ENCODE results near the gene HSPG2. TPM values are rescaled to one million over a fixed set of nuclear protein-coding genes. Genes with fewer than 3 reads are reported as not detected.

The HSPG2 gene
- total and polyA plus RNA-seq, 2 of the 8 experiments (the other 6 are each of a cell fraction or from before 2014, with no cell fraction given), result 17.8 to 111 TPM

GRCh38 chr1:21811875-21812305 lies 125.2 kb downstream of the HSPG2 start, which contains the start of gene LDLRAD2:
TSS of gene LDLRAD2 (plus strand) at chr1:21812265. CDS start at chr1:21812452, 187 bp downstream.
- ChIA-PET POLR2A (ENCODE audit: partially characterized antibody) (interaction anchor here (0.9 kb wide), 1 partner anchor 69 kb away, joined by 3 read pairs; no protein-coding TSS in a partner anchor), CTCF (ENCODE audit: partially characterized antibody) (no interaction called here)
- Histone ChIP-seq H3K27ac (ENCODE audit: low read depth, low read length) (no peak within 1 kb of the TSS), H2BK120ac (replicated peaks; ENCODE audit: low read depth, low read length) (no peak within 1 kb of the TSS), H3K9ac (replicated peaks in 1 of 4; ENCODE audit: extremely low read depth in 1 of 4, low read depth in 3 of 4, low read length in 3 of 4) (no peak within 1 kb of the TSS), H3K23me2 (ENCODE audit: low read depth, low read length) (no peaks in the 10 kb centered on the region), H2AFZ (ENCODE audit: low read length) (no peak within 1 kb of the TSS), H3K4me1 (replicated peaks in 1 of 4; ENCODE audit: control insufficient read depth in 3 of 4, insufficient read depth in 4 of 4, low read length in 3 of 4) (peaks cover 0 to 7% (median 2%) of the 10 kb centered on the region in 4 experiments; a peak in 3 of 7 replicates), H3K23ac (ENCODE audit: insufficient read length) (no peak within 1 kb of the TSS), H3K14ac (ENCODE audit: insufficient read length) (no peak within 1 kb of the TSS), H2BK20ac (ENCODE audit: low read length) (no peak within 1 kb of the TSS), H2BK5ac (ENCODE audit: low read depth, low read length) (no peak within 1 kb of the TSS), H3K36me3 (ENCODE audit: control insufficient read depth in 2 of 4, insufficient read depth in 4 of 4, low read length in 3 of 4) (no peaks in the 10 kb centered on the region), H4K8ac (ENCODE audit: extremely low read depth, insufficient read depth, low read length) (no peak within 1 kb of the TSS; the same call in 1 of the 2 replicates), H3K4me3 (ENCODE audit: extremely low read depth in 1 of 4, insufficient read depth in 2 of 4, low read depth in 3 of 4, low read length in 4 of 4) (no peak within 1 kb of the TSS), H4K20me1 (replicated peaks in 1 of 2; ENCODE audit: control insufficient read depth in 1 of 2, insufficient read depth in 2 of 2, low read length in 2 of 2) (no peaks in the 10 kb centered on the region), H3K56ac (replicated peaks; ENCODE audit: insufficient read length, low read depth, low read length) (no peak within 1 kb of the TSS), H3K79me1 (ENCODE audit: low read depth, low read length) (no peaks in the 10 kb centered on the region), H4K91ac (replicated peaks; ENCODE audit: insufficient read length, low read length) (no peak within 1 kb of the TSS), H2BK12ac (ENCODE audit: low read depth, low read length) (no peak within 1 kb of the TSS), H3K4me2 (ENCODE audit: insufficient read depth in 1 of 2, low read depth in 2 of 2, low read length in 2 of 2) (no peak within 1 kb of the TSS), H2AK5ac (ENCODE audit: low read depth, low read length) (no peak within 1 kb of the TSS), H4K5ac (ENCODE audit: insufficient read length, low read depth, low read length) (no peak within 1 kb of the TSS), H2BK15ac (ENCODE audit: low read length) (no peak within 1 kb of the TSS), H3K18ac (ENCODE audit: extremely low read depth, low read length) (no peak within 1 kb of the TSS), H3K4ac (replicated peaks; ENCODE audit: insufficient read length, low read depth, low read length) (no peak within 1 kb of the TSS), H3K9me3 (ENCODE audit: insufficient read depth in 2 of 2, low read depth in 1 of 2, low read length in 1 of 2) (no peaks in the 10 kb centered on the region), H3K79me2 (ENCODE audit: control insufficient read depth in 1 of 2, insufficient read depth in 2 of 2, low read length in 2 of 2) (no peaks in the 10 kb centered on the region), H3K27me3 (replicated peaks in 1 of 4; ENCODE audit: control insufficient read depth in 3 of 4, extremely low read depth in 1 of 4, insufficient read depth in 3 of 4, low read length in 3 of 4) (no peaks in the 10 kb centered on the region; a peak in 2 of 7 replicates)
- FAIRE-seq (no peak), DNase-seq (ENCODE audit: low read depth in 1 of 2, low spot score in 2 of 2) (no peak)
- 85% methylated on average over 2 of the region's 2 CpGs; no CpG with 5 or more reads in 1 of the 2 experiments for WGBS, 2 experiments (ENCODE audit: extremely low coverage in 1 of 2, insufficient coverage in 1 of 2, insufficient read length in 1 of 2, insufficient replicate concordance in 2 of 2, low coverage in 1 of 2, low lambda C conversion rate in 2 of 2, missing lambda C conversion rate in 1 of 2)
- no peak for TF ChIP-seq TAF7 (optimal IDR thresholded peaks at IDR 0.05; ENCODE audit: borderline replicate concordance, low read depth, low read length)
- no peak for TF ChIP-seq CEBPB (IDR thresholded peaks at IDR 0.05; ENCODE audit: low read depth, low read length)
- TF ChIP-seq RFX5 (IDR thresholded peaks at IDR 0.05; ENCODE audit: borderline replicate concordance, low read depth, low read length), result no peak
- TF ChIP-seq CTBP2 (IDR thresholded peaks at IDR 0.05; ENCODE audit: borderline replicate concordance, insufficient read depth, insufficient read length, low read length), result no peak
- no peak for TF ChIP-seq CHD2 (IDR thresholded peaks at IDR 0.05; ENCODE audit: low read length)
- no peak for TF ChIP-seq JUN (IDR thresholded peaks at IDR 0.05; ENCODE audit: low read depth, low read length)
- no peak for TF ChIP-seq CTCF (IDR thresholded peaks at IDR 0.05; ENCODE audit: control extremely low read depth in 1 of 3, insufficient read depth in 1 of 3, low read depth in 1 of 3, low read length in 3 of 3)
- no peak for TF ChIP-seq ASH2L (IDR thresholded peaks at IDR 0.05; ENCODE audit: low read length)
- TF ChIP-seq KDM5A (IDR thresholded peaks at IDR 0.05; ENCODE audit: low read length), result no peak
- TF ChIP-seq MAFK (IDR thresholded peaks at IDR 0.05; ENCODE audit: low read depth, low read length), result no peak
- no peak for TF ChIP-seq NANOG (IDR thresholded peaks at IDR 0.05; ENCODE audit: insufficient read depth, low read depth, low read length, poor library complexity, severe bottlenecking)
- TF ChIP-seq POLR2AphosphoS5 (IDR thresholded peaks at IDR 0.05; ENCODE audit: low read depth, low read length), result no peak
